Karpas-422 (cell line): ENCODE data around the gene PTGFRN. TPM values are rescaled to one million over a fixed set of nuclear protein-coding genes. Genes with fewer than 3 reads are reported as not detected.

ENCODE experiments used
- small RNA-seq: library from RNA; depleted of rRNA; stranded (forward); fragments of <200 nt; gene quantifications from one replicate; pipeline ENCODE3, GENCODE V24; 2014
- total RNA-seq: library from RNA; depleted of rRNA; stranded (reverse); fragments of >200 nt; shearing (Covaris generic); gene quantifications from 2 replicates; pipeline ENCODE4 v1.2.3, GENCODE V29; 2014; ENCODE audit warnings: low replicate concordance; rRNA removed

PTGFRN gene
- total RNA-seq, 1 experiment from 2014 or later = not detected

Small RNAs within 50 kb of the gene (small RNA-seq; reads per million reads assigned to genes)
- 0.12 reads per million for gene RNA5SP55

Other genes starting within 250 kb of the PTGFRN start
- not detected in 2 replicates for gene IGSF3, start 242.2 kb upstream of the PTGFRN start, total RNA-seq
- not detected in 2 replicates for gene CD2, start 155.5 kb upstream of the PTGFRN start, total RNA-seq
- gene CD101, start 91.8 kb downstream of the PTGFRN start, total RNA-seq = not detected in 2 replicates
- gene TTF2, start 150.4 kb downstream of the PTGFRN start, total RNA-seq = 29.5 and 49.5 TPM in 2 replicates
- not detected in 2 replicates for gene TRIM45, start 211.8 kb downstream of the PTGFRN start, total RNA-seq